HepG2 (cell line): ENCODE data around the gene TSC22D3. TPM values are rescaled to one million over a fixed set of nuclear protein-coding genes. Genes with fewer than 3 reads are reported as not detected.
A peak's percentile ranks its signal among the peaks of the same experiment; 100 is the strongest.

ENCODE experiments used
- ATAC-seq: fragments of 200-7000 bp; cut with Tn5 transposase; 3 replicates; pipeline ENCODE4 v1.9.1; 2020; ENCODE audit warnings: mild to moderate bottlenecking, moderate library complexity
- BruUV-seq: library from RNA; stranded (reverse); fragments of 400-500 nt; replicated peaks from 2 replicates; lab custom pipeline; 2021; lab: Mats Ljungman, UMichigan
- CTCF ChIA-PET: fragments of 300-600 bp; formaldehyde crosslinking; extraction: SDS; loops from one replicate; lab custom pipeline; 2021; ENCODE audit warnings: low total read pairs, inconsistent platforms, low intra/inter-chr PET ratio; lab: Yijun Ruan, JAX
- POLR2A ChIA-PET: fragments of 350-600 bp; sonication (Branson Sonifier 250); formaldehyde crosslinking; loops from one replicate; lab custom pipeline; 2020; ENCODE audit warnings: antibody characterized with exemption, inconsistent platforms; lab: Yijun Ruan, JAX
- DNase-seq: peaks from one replicate; pipeline ENCODE4 v3.0.0-alpha.2; 2015; ENCODE audit warnings: low spot score
- FAIRE-seq: peaks from 3 replicates; lab custom pipeline; 2011; peaks lifted over from hg19 to GRCh38; lab: Jason Lieb, UNC
- H2AFZ ChIP-seq: one replicate; pipeline ENCODE4 v1.6.1; 2011; ENCODE audit warnings: low read length, inconsistent platforms
- H3K27ac ChIP-seq: fragments of 300-600 bp; 3 replicates; pipeline ENCODE4 v1.8.0; 2011; ENCODE audit warnings: mixed run types, mild to moderate bottlenecking, mixed read lengths, low read length, inconsistent platforms; ENCODE audit not compliant: insufficient read depth; ENCODE audit errors: extremely low read length
- H3K27me3 ChIP-seq, 2 experiments: fragments of 200-600 bp in 1 of 2; 2 replicates in 1 of 2; 3 replicates in 1 of 2; pipeline versions ENCODE4 v1.6.0 to v1.8.0; 2011; ENCODE audit warnings: low read length in 2 of 2, mild to moderate bottlenecking in 2 of 2, moderate library complexity in 2 of 2, inconsistent platforms in 1 of 2; ENCODE audit not compliant: insufficient read depth in 2 of 2, control insufficient read depth in 1 of 2
- H3K36me3 ChIP-seq, 2 experiments: fragments of 200-600 bp in 1 of 2; replicated peaks in 1 of 2; 2 replicates in 1 of 2; 3 replicates in 1 of 2; pipeline versions ENCODE4 v1.5.1 to v1.8.0; 2011; ENCODE audit warnings: low read length in 2 of 2, inconsistent platforms in 1 of 2; ENCODE audit not compliant: insufficient read depth in 2 of 2, control insufficient read depth in 1 of 2
- H3K4me1 ChIP-seq: 2 replicates; pipeline ENCODE4 v1.5.1; 2012; ENCODE audit warnings: low read length, inconsistent platforms; ENCODE audit not compliant: insufficient read depth
- H3K4me2 ChIP-seq: 2 replicates; pipeline ENCODE4 v1.6.0; 2011; ENCODE audit warnings: low read depth, low read length, inconsistent platforms
- H3K4me3 ChIP-seq, 3 experiments: fragments of 200-600 bp in 1 of 3; sonication (generic), shearing (Covaris generic) in 1 of 3; replicated peaks in 1 of 3; 2 replicates each; pipeline ENCODE4 v1.5.1; 2011 to 2016; ENCODE audit warnings: low read length in 3 of 3, inconsistent platforms in 2 of 3, low read depth in 2 of 3, mild to moderate bottlenecking in 2 of 3, control low read depth in 1 of 3, mixed read lengths in 1 of 3; ENCODE audit not compliant: insufficient read depth in 1 of 3
- H3K79me2 ChIP-seq: one replicate; pipeline ENCODE4 v1.6.1; 2011; ENCODE audit warnings: low read length, inconsistent platforms; ENCODE audit not compliant: insufficient read depth
- H3K9ac ChIP-seq: 2 replicates; pipeline ENCODE4 v1.6.0; 2011; ENCODE audit warnings: mild to moderate bottlenecking, low read depth, low read length, inconsistent platforms; ENCODE audit not compliant: insufficient read depth
- H3K9me3 ChIP-seq: 2 replicates; pipeline ENCODE4 v1.5.1; 2012; ENCODE audit warnings: mild to moderate bottlenecking, low read length
- H4K20me1 ChIP-seq: 2 replicates; pipeline ENCODE4 v1.6.0; 2011; ENCODE audit warnings: inconsistent platforms, mild to moderate bottlenecking, low read length, moderate library complexity; ENCODE audit not compliant: insufficient read depth
- CBX2 ChIP-seq, 2 experiments: fragments of 200-600 bp in 1 of 2; sonication (generic); formaldehyde crosslinking in 1 of 2; IDR thresholded peaks; 2 replicates each; pipeline versions ENCODE4 v1.7.0 to v1.8.1; 2018 to 2022; ENCODE audit warnings: low read depth in 2 of 2, low read length in 1 of 2, mild to moderate bottlenecking in 1 of 2, missing genetic modification reagents in 1 of 2
- GLI4 ChIP-seq: sonication (generic); formaldehyde crosslinking; IDR thresholded peaks from 2 replicates; pipeline ENCODE4 v1.5.1; 2020; ENCODE audit warnings: missing genetic modification reagents, mild to moderate bottlenecking, moderate library complexity, borderline replicate concordance
- NFRKB ChIP-seq: fragments of 450-650 bp; IDR thresholded peaks from 2 replicates; pipeline ENCODE4 v1.6.1; 2017
- SCMH1 ChIP-seq: sonication (generic); formaldehyde crosslinking; IDR thresholded peaks from 2 replicates; pipeline ENCODE4 v1.9.0; 2021; ENCODE audit warnings: missing genetic modification reagents, mild to moderate bottlenecking, borderline replicate concordance
- ZBTB42 ChIP-seq: sonication (generic); formaldehyde crosslinking; IDR thresholded peaks from 2 replicates; pipeline ENCODE4 v1.5.0; 2020; ENCODE audit warnings: mild to moderate bottlenecking, missing genetic modification reagents
- ZNF143 ChIP-seq: sonication (generic); formaldehyde crosslinking; IDR thresholded peaks from 2 replicates; pipeline ENCODE4 v1.4.0; 2020; ENCODE audit warnings: missing genetic modification reagents
- ZNF207 ChIP-seq: fragments of 450-650 bp; IDR thresholded peaks from 2 replicates; pipeline ENCODE4 v1.6.1; 2016; ENCODE audit warnings: antibody characterized with exemption, borderline replicate concordance
- ZNF549 ChIP-seq: sonication (generic); formaldehyde crosslinking; IDR thresholded peaks from 2 replicates; pipeline ENCODE4 v1.5.0; 2020; ENCODE audit warnings: missing genetic modification reagents
- ZNF572 ChIP-seq: sonication (generic); formaldehyde crosslinking; IDR thresholded peaks from 2 replicates; pipeline ENCODE4 v1.5.1; 2020; ENCODE audit warnings: mild to moderate bottlenecking, missing genetic modification reagents
- ZNF724P ChIP-seq: sonication (generic); formaldehyde crosslinking; IDR thresholded peaks from 2 replicates; pipeline ENCODE4 v1.8.0; 2022; ENCODE audit warnings: missing genetic modification reagents, borderline replicate concordance
- ZSCAN25 ChIP-seq: sonication (generic); formaldehyde crosslinking; IDR thresholded peaks from 2 replicates; pipeline ENCODE4 v1.8.0; 2022; ENCODE audit warnings: mild to moderate bottlenecking, missing genetic modification reagents
- WGBS: methylation state at CpG from one replicate; pipeline ENCODE4 v1.1.6; 2017; ENCODE audit warnings: low lambda C conversion rate; 5-methylcytosine and 5-hydroxymethylcytosine counted together
- in situ Hi-C: cut with HindIII; loops from 2 replicates; pipeline ENCODE4 v1.10.0; 2017; ENCODE audit warnings: low pct_unique_long_range_greater_than_20kb; ENCODE audit not compliant: extremely low pct_ligation_motif_present
- intact Hi-C: fragments of 100-400 bp; cut with micrococcal nuclease; formaldehyde crosslinking; loops from one replicate; pipeline ENCODE4 v1.10.0; 2022; ENCODE audit not compliant: unreplicated experiment
- polyA plus RNA-seq, 8 experiments: library from polyadenylated mRNA; depleted of rRNA in 3 of 8; stranded (reverse) in 7 of 8; unstranded in 1 of 8; fragments of >200 nt; fragmentation: Illumina TruSeq in 4 of 8; extraction: Trizol in 4 of 8; gene quantifications; 2 replicates each; pipeline versions ENCODE4 v1.2.1 to v1.2.3, GENCODE V29; 2011 to 2016; ENCODE audit warnings: low read depth in 4 of 8, missing spikeins in 1 of 8, mixed read lengths in 1 of 8; ENCODE audit not compliant: insufficient read depth in 1 of 8
- total RNA-seq, 5 experiments: library from RNA; depleted of rRNA; stranded (reverse); fragments of >200 nt; fragmentation: Illumina TruSeq; extraction: Trizol; gene quantifications; 2 replicates each; pipeline ENCODE4 v1.2.3, GENCODE V29; 2016; ENCODE audit warnings: low read depth in 1 of 5
- TF ChIP-seq, protein P1 (sequence below): sonication (generic); formaldehyde crosslinking; IDR thresholded peaks from 2 replicates; pipeline ENCODE4 v1.8.1; 2022; ENCODE audit warnings: low read depth, mild to moderate bottlenecking, missing genetic modification reagents
- TF ChIP-seq, protein P2 (sequence below): conservative IDR thresholded peaks from 2 replicates; pipeline ENCODE4 v1.6.1; 2018; ENCODE audit warnings: missing genetic modification reagents
- TF ChIP-seq, protein P3 (sequence below): sonication (generic); formaldehyde crosslinking; IDR thresholded peaks from 2 replicates; pipeline ENCODE4 v1.4.0; 2020; ENCODE audit warnings: missing genetic modification reagents, mild to moderate bottlenecking, borderline replicate concordance

TSC22D3 gene
- total and polyA plus RNA-seq, 2 of the 13 experiments (the other 11 are each of a cell fraction or from before 2014, with no cell fraction given) = 0.82 to 1.5 TPM

DNA sequence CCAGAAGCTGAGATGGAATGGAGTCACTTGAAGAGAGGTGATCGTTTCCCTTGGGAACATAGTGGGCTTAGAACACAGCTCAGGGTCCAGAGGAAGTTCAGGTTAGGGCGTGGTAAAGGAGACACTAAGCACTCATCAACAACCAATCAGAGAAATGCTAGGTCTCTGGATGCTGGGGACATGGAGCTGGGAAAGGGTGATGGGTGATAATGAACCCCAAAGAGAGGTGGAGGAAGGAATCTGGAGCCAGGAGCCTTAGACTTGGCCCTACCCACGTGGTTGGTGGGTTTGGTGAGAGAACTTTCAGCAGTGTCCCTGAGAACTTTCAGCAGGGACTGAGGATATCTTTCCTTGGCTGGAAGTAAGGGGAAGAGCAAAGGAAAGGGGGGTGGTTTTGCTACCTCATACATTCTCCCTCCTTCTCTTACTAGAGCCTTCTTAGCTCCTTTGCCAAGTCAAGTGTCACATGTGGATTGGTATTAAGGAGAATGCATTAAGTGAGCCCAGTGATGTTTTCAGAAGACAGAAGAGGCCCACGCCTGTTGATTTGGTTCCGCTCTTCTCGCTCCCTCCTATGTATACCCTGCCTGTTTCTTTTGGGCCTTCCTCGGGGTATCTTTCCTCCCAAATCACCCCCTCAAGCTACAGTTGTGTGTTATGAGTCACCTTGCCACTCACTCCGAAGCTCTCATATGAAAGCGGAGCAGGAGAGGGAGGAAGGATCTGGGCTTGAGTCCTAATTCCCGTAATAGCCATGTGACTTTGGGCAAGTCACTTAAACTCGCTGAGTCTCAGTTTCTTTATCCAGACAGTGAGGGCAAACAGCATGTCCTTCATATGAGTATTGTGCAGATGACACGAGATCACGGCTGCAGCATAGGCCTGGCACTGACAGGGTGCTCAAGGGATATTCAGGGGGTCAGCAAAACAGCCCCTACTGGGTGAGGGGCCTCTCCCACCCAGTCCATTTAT lies 63.1 kb downstream of the TSC22D3 start (continued):
- no peak for TF ChIP-seq CBX2 (IDR thresholded peaks at IDR 0.05; ENCODE audit: low read depth, low read length)
- no peak for TF ChIP-seq CBX2 (CRISPR knock-in tag; IDR thresholded peaks at IDR 0.05; ENCODE audit: low read depth)
- TF ChIP-seq ZSCAN25 (CRISPR knock-in tag) = no peak

GRCh38 chrX:107711521-107712181 lies 63.9 kb downstream of the TSC22D3 start:
- FAIRE-seq = no peak
- in situ Hi-C loops = no loop called here
- peaks cover 12% of the 10 kb centered on the region for H3K4me1 ChIP-seq
- no peak overlapping the region for H3K27ac ChIP-seq
- no peaks in the 10 kb centered on the region for H3K79me2 ChIP-seq
- H3K27me3 ChIP-seq = no peaks in the 10 kb centered on the region; a peak in 1 of 5 replicates
- H3K4me2 ChIP-seq = no peak overlapping the region
- H3K9ac ChIP-seq = 0 out of 2 replicates have a peak overlapping the region, but pooled peaks have one; percentile 22
- H3K36me3 ChIP-seq = no peaks in the 10 kb centered on the region
- POLR2A ChIA-PET = no interaction called here
- H4K20me1 ChIP-seq = no peaks in the 10 kb centered on the region
- no TSS peak for BruUV-seq
- intact Hi-C loops = no loop called here
- DNase-seq = no peak
- H3K9me3 ChIP-seq = no peaks in the 10 kb centered on the region
- no peak for ATAC-seq
- CTCF ChIA-PET = no interaction called here
- 27% methylated on average over 3 of the region's 5 CpGs for WGBS
- H2AFZ ChIP-seq = no peak overlapping the region
- no peak overlapping the region for H3K4me3 ChIP-seq
- no peak for TF ChIP-seq ZNF572 (CRISPR knock-in tag)
- TF ChIP-seq, protein P1, sequence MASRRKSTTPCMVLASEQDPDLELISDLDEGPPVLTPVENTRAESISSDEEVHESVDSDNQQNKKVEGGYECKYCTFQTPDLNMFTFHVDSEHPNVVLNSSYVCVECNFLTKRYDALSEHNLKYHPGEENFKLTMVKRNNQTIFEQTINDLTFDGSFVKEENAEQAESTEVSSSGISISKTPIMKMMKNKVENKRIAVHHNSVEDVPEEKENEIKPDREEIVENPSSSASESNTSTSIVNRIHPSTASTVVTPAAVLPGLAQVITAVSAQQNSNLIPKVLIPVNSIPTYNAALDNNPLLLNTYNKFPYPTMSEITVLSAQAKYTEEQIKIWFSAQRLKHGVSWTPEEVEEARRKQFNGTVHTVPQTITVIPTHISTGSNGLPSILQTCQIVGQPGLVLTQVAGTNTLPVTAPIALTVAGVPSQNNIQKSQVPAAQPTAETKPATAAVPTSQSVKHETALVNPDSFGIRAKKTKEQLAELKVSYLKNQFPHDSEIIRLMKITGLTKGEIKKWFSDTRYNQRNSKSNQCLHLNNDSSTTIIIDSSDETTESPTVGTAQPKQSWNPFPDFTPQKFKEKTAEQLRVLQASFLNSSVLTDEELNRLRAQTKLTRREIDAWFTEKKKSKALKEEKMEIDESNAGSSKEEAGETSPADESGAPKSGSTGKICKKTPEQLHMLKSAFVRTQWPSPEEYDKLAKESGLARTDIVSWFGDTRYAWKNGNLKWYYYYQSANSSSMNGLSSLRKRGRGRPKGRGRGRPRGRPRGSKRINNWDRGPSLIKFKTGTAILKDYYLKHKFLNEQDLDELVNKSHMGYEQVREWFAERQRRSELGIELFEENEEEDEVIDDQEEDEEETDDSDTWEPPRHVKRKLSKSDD = no peak
- TF ChIP-seq, protein P2, sequence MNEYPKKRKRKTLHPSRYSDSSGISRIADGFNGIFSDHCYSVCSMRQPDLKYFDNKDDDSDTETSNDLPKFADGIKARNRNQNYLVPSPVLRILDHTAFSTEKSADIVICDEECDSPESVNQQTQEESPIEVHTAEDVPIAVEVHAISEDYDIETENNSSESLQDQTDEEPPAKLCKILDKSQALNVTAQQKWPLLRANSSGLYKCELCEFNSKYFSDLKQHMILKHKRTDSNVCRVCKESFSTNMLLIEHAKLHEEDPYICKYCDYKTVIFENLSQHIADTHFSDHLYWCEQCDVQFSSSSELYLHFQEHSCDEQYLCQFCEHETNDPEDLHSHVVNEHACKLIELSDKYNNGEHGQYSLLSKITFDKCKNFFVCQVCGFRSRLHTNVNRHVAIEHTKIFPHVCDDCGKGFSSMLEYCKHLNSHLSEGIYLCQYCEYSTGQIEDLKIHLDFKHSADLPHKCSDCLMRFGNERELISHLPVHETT = no peak
- no peak for TF ChIP-seq NFRKB
- no peak for TF ChIP-seq ZNF207
- TF ChIP-seq ZNF549 (CRISPR knock-in tag) = no peak
- no peak for TF ChIP-seq ZBTB42 (CRISPR knock-in tag)
- TF ChIP-seq, protein P3, sequence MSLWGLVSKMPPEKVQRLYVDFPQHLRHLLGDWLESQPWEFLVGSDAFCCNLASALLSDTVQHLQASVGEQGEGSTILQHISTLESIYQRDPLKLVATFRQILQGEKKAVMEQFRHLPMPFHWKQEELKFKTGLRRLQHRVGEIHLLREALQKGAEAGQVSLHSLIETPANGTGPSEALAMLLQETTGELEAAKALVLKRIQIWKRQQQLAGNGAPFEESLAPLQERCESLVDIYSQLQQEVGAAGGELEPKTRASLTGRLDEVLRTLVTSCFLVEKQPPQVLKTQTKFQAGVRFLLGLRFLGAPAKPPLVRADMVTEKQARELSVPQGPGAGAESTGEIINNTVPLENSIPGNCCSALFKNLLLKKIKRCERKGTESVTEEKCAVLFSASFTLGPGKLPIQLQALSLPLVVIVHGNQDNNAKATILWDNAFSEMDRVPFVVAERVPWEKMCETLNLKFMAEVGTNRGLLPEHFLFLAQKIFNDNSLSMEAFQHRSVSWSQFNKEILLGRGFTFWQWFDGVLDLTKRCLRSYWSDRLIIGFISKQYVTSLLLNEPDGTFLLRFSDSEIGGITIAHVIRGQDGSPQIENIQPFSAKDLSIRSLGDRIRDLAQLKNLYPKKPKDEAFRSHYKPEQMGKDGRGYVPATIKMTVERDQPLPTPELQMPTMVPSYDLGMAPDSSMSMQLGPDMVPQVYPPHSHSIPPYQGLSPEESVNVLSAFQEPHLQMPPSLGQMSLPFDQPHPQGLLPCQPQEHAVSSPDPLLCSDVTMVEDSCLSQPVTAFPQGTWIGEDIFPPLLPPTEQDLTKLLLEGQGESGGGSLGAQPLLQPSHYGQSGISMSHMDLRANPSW (CRISPR knock-in tag) = no peak
- no peak for TF ChIP-seq SCMH1 (CRISPR knock-in tag)
- no peak for TF ChIP-seq ZNF724P (CRISPR knock-in tag)
- TF ChIP-seq ZNF143 (CRISPR knock-in tag) = no peak
- no peak for TF ChIP-seq GLI4 (CRISPR knock-in tag)
